ENCODE results near the gene SGPP2.

Gene SGPP2

GRCh38 chr2:222413295-222413911, 10.9 kb upstream of the SGPP2 start:
- no peak overlapping the region for H3K4me3 ChIP-seq (replicated peaks; ENCODE audit: low read depth, low read length)
- no peak for DNase-seq (ENCODE audit: low read depth)
- TF ChIP-seq CTCF (IDR thresholded peaks at IDR 0.05; ENCODE audit: low read length, missing control alignments): no peak

DNA sequence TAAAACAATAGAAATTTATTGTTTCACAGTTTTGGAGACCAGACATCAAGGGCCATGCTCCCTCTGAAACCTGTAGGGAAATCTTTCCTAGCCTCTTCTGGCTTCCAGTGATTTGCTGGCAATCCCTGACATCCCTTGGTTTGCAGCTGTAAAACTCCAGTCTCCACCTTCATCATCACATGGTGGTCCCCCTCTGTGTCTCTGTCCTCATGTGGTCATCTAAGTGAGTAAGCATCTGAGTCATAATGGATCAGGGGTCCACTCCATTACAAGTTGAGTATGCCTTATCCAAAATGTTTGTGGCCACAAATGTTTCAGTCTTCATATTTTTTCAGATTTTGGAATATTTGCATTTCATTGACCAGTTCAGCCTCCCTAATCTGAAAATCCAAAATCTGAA, 5.6 kb upstream of the SGPP2 start:
- no peak overlapping the region for H3K4me3 ChIP-seq (replicated peaks; ENCODE audit: low read depth, low read length)
- TF ChIP-seq CTCF (IDR thresholded peaks at IDR 0.05; ENCODE audit: low read length, missing control alignments): no peak
- DNase-seq (ENCODE audit: low read depth): no peak

DNA sequence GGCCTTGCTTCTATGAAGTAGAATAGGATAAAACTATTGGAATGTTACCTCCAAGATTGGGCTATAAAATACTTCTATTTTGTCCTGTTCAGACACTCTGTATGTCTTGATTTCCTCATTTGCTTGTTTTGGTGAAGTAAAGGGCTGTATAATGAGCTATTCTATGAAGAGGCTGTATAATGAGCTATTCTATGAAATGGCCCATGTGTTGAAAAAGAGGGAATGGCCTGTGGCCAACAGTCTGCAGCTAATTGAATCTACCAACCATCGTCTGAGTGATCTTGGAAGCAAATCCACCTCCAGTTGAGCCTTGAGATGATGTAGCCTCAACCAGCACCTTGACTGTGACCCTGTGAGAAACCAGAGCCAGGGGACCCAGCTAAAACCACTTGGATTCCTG, 3.8 kb upstream of the SGPP2 start:
- no peak for DNase-seq (ENCODE audit: low read depth)
- H3K4me3 ChIP-seq (replicated peaks; ENCODE audit: low read depth, low read length): no peak overlapping the region
- no peak for TF ChIP-seq CTCF (IDR thresholded peaks at IDR 0.05; ENCODE audit: low read length, missing control alignments)

DNA sequence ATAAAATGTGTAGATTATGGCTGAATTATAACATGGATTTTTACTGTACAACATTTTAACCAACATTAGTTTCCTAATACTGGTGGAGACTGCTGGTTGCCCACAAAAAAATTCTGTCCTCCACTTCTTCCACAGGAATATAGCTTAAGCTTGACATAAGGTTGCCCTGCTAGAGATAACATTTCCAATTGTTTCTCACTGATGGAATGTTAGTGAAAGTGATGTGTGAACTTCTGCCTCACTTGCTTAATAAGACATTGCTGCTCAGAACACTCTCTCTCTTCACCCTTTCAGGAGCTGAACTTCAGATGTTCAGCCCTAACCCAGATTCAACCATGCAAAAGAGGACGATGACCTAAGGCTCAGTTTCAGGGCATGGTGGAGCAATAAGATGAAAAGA, 2.7 kb upstream of the SGPP2 start:
- no peak overlapping the region for H3K4me3 ChIP-seq (replicated peaks; ENCODE audit: low read depth, low read length)
- no peak for TF ChIP-seq CTCF (IDR thresholded peaks at IDR 0.05; ENCODE audit: low read length, missing control alignments)
- DNase-seq (ENCODE audit: low read depth): no peak

DNA sequence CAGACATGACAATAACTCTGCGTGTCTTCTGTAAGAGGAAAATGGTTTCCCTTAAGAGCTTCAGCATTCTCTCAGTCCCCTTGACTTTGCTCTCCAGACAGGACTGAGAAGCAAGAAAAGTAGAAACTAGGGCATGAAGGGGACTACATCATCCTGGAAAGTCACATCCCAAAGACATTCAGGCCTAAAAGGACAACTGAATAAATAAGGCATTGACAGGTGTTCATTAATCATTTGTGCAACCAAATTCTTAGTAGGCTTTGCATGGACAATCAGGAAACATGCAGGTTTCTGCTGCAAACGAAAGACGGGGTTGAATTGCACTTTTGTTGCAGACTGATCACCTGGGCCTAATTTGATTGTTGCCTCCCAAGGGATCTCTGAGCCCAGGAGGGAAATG, 1.2 kb upstream of the SGPP2 start:
- no peak overlapping the region for H3K4me3 ChIP-seq (replicated peaks; ENCODE audit: low read depth, low read length)
- TF ChIP-seq CTCF (IDR thresholded peaks at IDR 0.05; ENCODE audit: low read length, missing control alignments): no peak
- no peak for DNase-seq (ENCODE audit: low read depth)

DNA sequence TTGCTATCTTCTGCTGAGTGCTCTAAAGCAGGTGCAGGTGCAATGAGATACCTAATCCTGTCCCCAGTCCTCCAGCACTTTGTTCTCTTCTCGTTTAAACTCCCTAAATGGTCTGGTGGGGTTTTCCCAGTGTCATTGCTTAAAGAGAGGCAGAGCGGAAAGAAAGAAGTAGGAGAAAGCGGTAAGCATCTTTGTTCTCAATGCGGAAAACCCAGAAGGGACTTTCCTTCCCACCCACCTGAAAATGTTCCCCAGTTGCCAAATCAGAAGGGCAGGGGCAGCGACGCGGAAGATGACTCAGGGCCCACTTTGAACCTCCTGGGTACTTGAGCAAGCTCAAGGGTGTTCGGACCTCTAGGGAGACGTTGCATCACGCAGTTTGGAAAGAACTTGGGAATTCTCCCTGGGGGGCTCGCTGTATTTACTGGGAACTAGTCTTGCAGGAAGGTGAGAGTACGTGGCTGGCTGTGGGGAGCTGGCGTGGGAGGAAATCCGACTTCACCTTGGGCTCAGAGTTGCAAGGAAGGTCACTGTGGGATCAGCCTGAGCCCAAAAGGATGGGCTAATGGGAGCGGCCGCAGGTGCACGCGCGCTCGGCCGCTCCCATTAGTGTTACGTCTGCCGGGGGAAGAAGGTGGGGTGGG, 589 bp upstream of the SGPP2 start:
- H3K4me3 ChIP-seq (replicated peaks; ENCODE audit: low read depth, low read length): no peak overlapping the region
- TF ChIP-seq CTCF (IDR thresholded peaks at IDR 0.05; ENCODE audit: low read length, missing control alignments): no peak
- DNase-seq (ENCODE audit: low read depth): peak; percentile 22

Measured in fibroblast of pulmonary artery (primary cell).